ENCODE measurements around the gene HIC1.

DNA sequence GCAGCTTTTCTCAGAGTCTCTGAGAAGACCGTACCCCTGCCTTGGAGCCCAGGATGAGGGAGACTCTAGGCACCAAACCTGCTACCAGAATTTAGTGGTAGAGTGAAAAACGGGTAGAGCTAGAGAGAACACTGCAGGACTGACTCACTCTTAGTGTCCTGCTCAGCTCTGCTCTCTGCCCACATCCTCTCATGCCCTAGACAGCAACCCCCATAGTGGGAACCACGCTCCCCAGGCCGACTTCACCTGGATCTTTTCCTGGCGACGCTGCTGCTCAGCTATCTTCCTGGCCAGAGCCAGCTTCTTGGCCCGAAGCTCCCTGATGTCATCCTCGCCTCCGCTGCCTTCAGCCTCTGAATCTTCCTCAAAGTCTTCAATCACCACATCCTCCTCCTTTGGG is 26.7 kb downstream of the HIC1 start:
- TF ChIP-seq REST (IDR thresholded peaks at IDR 0.05; ENCODE audit: low read depth, low read length): no peak
- TF ChIP-seq CTCF (IDR thresholded peaks at IDR 0.05): no peak
- TF ChIP-seq EZH2phosphoT487 (IDR thresholded peaks at IDR 0.05; ENCODE audit: borderline replicate concordance, low read depth): no peak
- TF ChIP-seq, protein P1, sequence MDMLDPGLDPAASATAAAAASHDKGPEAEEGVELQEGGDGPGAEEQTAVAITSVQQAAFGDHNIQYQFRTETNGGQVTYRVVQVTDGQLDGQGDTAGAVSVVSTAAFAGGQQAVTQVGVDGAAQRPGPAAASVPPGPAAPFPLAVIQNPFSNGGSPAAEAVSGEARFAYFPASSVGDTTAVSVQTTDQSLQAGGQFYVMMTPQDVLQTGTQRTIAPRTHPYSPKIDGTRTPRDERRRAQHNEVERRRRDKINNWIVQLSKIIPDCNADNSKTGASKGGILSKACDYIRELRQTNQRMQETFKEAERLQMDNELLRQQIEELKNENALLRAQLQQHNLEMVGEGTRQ (IDR thresholded peaks at IDR 0.05; ENCODE audit: borderline replicate concordance, low read depth, low read length): no peak
- no peak for TF ChIP-seq SMC3 (IDR thresholded peaks at IDR 0.05; ENCODE audit: low read depth, low read length)
- TF ChIP-seq TCF12 (IDR thresholded peaks at IDR 0.05): no peak
- TF ChIP-seq RAD21 (IDR thresholded peaks at IDR 0.05; ENCODE audit: low read length): no peak
- no peak for TF ChIP-seq TEAD4 (IDR thresholded peaks at IDR 0.05; ENCODE audit: borderline replicate concordance, insufficient read depth)
- TF ChIP-seq RCOR1 (IDR thresholded peaks at IDR 0.05; ENCODE audit: low read length): no peak
- TF ChIP-seq MXI1 (IDR thresholded peaks at IDR 0.05; ENCODE audit: low read depth, low read length): no peak
- no peak for TF ChIP-seq USF1 (IDR thresholded peaks at IDR 0.05; ENCODE audit: borderline replicate concordance, low read depth)

All from SK-N-SH (cell line).